Colonic mucosa (tissue), 4 donors: Measurements from ENCODE around the gene PRSS37. TPM values are rescaled to one million over a fixed set of nuclear protein-coding genes. Genes with fewer than 3 reads are reported as not detected.
"Not testable (repeated sequence)": the region's sequence is repeated elsewhere in the genome, so short reads cannot be mapped to it uniquely, and the experiment has no call there.

Experiments used
- DNase-seq: peaks from one replicate; pipeline ENCODE4 v3.0.0-alpha.2; 2020
- H3K27ac ChIP-seq: fragments of 200-600 bp; one replicate; pipeline ENCODE4 v1.8.0; 2021
- H3K27me3 ChIP-seq: fragments of 200-600 bp; one replicate; pipeline ENCODE4 v1.8.0; 2021
- H3K36me3 ChIP-seq: fragments of 200-600 bp; one replicate; pipeline ENCODE4 v1.8.0; 2021
- H3K4me1 ChIP-seq: fragments of 200-600 bp; one replicate; pipeline ENCODE4 v1.8.0; 2021; ENCODE audit warnings: mild to moderate bottlenecking
- H3K4me3 ChIP-seq: fragments of 200-600 bp; one replicate; pipeline ENCODE4 v1.8.0; 2021
- H3K9ac ChIP-seq, 2 donors: one replicate each; pipeline ENCODE4 v1.7.0; 2013; ENCODE audit warnings: control low read depth in 2 of 2, low read depth in 2 of 2, low read length in 2 of 2
- H3K9me3 ChIP-seq: fragments of 200-600 bp; one replicate; pipeline ENCODE4 v1.8.0; 2021
- intact Hi-C: fragments of 100-400 bp; cut with DNase I; formaldehyde crosslinking; loops from one replicate; pipeline ENCODE4 v1.14.1; 2022
- total RNA-seq, 2 donors: library from RNA; stranded (reverse); fragmentation: NEBNext Ultra II Directional in 1 of 2; extraction: Animal tissue kit (Norgen Biotek cat#: 25700) in 1 of 2; gene quantifications; one replicate each; pipeline ENCODE4 v1.2.1, GENCODE V29; 2021
- TF ChIP-seq, protein P1 (sequence below): fragments of 200-600 bp; IDR thresholded peaks from one replicate; pipeline ENCODE4 v1.8.0; 2022; ENCODE audit warnings: antibody characterized with exemption, mild to moderate bottlenecking
- donor health status: healthy.
- donor health status: DM: no; HTN: no; CAD: no.
- donor health status: DM: no; HTN: no; CAD: no.

PRSS37 gene
- total RNA-seq, 2 donors from 2014 or later: not detected

DNA sequence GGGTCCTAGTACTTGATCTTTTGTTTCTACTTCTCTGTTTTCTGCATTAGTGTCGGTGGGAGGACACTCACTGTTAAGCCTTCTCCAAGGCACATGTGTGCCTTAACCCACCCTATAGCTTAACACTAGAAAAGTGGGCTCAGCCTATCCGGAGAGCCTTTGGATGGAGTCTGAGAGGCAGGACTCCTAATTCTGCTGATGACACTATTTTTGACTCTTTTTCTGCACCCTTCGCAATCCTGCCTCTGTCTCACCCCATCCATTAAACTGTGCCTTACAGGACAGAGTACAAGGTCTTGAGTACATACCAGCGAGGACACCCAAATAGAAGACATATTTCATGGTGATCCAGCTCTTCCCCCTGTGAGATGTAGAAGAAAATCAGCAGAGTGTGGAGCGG lies 577 bp downstream of the PRSS37 start:
- TF ChIP-seq, protein P1, sequence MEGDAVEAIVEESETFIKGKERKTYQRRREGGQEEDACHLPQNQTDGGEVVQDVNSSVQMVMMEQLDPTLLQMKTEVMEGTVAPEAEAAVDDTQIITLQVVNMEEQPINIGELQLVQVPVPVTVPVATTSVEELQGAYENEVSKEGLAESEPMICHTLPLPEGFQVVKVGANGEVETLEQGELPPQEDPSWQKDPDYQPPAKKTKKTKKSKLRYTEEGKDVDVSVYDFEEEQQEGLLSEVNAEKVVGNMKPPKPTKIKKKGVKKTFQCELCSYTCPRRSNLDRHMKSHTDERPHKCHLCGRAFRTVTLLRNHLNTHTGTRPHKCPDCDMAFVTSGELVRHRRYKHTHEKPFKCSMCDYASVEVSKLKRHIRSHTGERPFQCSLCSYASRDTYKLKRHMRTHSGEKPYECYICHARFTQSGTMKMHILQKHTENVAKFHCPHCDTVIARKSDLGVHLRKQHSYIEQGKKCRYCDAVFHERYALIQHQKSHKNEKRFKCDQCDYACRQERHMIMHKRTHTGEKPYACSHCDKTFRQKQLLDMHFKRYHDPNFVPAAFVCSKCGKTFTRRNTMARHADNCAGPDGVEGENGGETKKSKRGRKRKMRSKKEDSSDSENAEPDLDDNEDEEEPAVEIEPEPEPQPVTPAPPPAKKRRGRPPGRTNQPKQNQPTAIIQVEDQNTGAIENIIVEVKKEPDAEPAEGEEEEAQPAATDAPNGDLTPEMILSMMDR: no peak
- DNase-seq: no peak
- H3K9ac ChIP-seq: no peak overlapping the region
- H3K9me3 ChIP-seq: no peaks in the 10 kb centered on the region
- H3K36me3 ChIP-seq: no peaks in the 10 kb centered on the region
- H3K27ac ChIP-seq: no peak overlapping the region
- intact Hi-C loops: no loop called here
- no peaks in the 10 kb centered on the region for H3K27me3 ChIP-seq
- no peaks in the 10 kb centered on the region for H3K4me1 ChIP-seq
- H3K4me3 ChIP-seq: no peak overlapping the region

DNA sequence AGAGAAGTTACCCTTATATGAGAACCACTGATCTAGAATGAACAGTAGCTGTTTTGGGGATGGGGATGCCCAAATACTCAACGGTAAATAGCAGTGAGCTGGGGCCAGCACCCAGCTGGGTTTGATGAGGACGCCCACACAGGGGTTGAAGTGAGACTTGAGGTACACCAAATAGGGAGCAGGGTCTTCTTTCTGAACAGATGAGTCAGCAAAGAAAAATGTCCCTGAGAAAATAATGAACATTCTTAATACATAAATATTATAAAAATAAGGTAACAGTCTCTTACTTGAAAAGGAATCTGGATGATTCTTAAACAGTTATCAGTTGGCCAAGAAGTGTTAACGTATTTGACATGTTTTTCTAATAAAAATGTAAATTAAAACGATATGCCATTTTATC lies 2.0 kb downstream of the PRSS37 start:
- Histone ChIP-seq H3K9me3 (no peaks in the 10 kb centered on the region), H3K9ac (no peak overlapping the region), H3K4me3 (no peak overlapping the region), H3K4me1 (no peaks in the 10 kb centered on the region), H3K27me3 (no peaks in the 10 kb centered on the region), H3K36me3 (no peaks in the 10 kb centered on the region), H3K27ac (no peak overlapping the region)
- intact Hi-C loops: no loop called here
- no peak for DNase-seq
- TF ChIP-seq, protein P1: no peak

DNA sequence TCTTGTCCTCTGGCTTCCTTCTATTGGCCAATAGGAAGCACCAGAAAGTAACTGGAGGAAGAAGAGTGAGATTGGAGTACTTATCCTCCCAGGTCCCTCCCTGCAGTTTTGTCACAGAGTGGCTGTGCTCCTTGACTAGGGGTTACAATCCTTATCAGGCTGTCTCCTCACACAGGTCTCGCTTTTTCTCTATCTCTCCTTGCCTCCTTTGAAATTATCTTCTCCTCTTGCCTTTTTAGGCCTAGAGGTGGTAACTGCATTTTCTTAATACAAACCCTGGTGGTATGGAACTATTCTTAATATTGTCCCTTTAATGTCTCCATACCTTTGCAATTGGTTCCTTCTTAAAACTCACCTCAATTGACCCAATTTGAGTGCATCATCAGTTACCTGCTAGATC lies 2.7 kb downstream of the PRSS37 start:
- H3K27me3 ChIP-seq: no peaks in the 10 kb centered on the region
- H3K36me3 ChIP-seq: no peaks in the 10 kb centered on the region
- no peaks in the 10 kb centered on the region for H3K9me3 ChIP-seq
- no peak for DNase-seq
- no peaks in the 10 kb centered on the region for H3K4me1 ChIP-seq
- TF ChIP-seq, protein P1: no peak
- H3K27ac ChIP-seq: no peak overlapping the region
- H3K4me3 ChIP-seq: no peak overlapping the region
- H3K9ac ChIP-seq: no peak overlapping the region
- intact Hi-C loops: no loop called here

DNA sequence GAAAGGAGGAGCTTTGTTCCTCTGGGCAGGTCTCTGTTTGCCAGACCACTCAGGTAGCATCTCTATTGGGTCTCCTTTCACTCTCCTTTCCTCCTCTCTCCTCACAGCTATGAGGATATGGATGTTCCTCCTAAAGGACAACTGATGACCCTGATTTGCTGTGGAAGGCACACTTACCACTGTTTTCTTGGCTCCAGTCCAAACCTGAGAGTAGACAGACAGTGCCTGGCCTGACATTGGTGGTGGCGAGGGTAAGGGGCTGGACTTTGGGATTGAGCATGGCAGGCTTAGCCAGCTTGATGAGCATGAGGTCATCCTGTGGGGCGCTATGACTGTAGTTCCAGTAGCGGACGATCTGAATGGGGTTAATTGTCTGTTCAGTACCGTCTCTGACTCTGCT lies 3.6 kb downstream of the PRSS37 start:
- no peaks in the 10 kb centered on the region for H3K36me3 ChIP-seq
- no peak for DNase-seq
- intact Hi-C loops: no loop called here
- TF ChIP-seq, protein P1: no peak
- H3K27me3 ChIP-seq: no peaks in the 10 kb centered on the region
- H3K4me3 ChIP-seq: no peak overlapping the region
- no peaks in the 10 kb centered on the region for H3K9me3 ChIP-seq
- H3K4me1 ChIP-seq: no peaks in the 10 kb centered on the region
- no peak overlapping the region for H3K9ac ChIP-seq
- no peak overlapping the region for H3K27ac ChIP-seq

DNA sequence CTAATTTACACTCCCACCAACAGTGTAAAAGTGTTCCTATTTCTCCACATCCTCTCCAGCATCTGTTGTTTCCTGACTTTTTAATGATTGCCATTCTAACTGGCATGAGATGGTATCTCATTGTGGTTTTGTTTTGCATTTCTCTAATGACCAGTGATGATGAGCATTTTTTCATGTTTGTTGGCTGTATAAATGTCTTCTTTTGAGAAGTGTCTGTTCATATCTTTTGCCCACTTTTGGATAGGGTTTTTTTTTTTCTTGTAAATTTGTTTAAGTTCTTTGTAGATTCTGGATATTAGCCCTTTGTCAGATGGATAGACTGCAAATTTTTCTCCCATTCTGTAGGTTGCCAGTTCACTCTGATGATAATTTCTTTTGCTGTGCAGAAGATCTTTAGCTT lies 18.9 kb downstream of the PRSS37 start:
- H3K27ac ChIP-seq, DNase-seq, H3K27me3 ChIP-seq, H3K9me3 ChIP-seq, H3K4me1 ChIP-seq, intact Hi-C loops, H3K4me3 ChIP-seq, H3K9ac ChIP-seq, H3K36me3 ChIP-seq: not testable (repeated sequence)

DNA sequence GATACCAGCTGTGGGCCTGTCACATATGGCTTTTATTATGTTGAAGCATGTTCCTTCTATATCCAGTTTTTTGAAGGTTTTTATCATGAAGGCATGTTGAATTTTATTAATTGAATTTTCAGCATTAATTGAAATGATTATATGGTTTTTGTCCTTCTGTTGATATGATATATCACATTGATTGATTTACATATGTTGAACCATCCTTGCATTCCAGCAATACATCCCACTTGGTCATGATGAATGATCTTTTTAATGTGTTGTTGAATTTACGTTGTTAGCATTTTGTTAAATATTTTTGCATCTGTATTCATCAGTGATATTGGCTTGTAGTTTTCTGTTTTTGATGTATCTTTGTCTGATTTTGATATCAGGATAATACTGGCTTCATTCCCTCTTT lies 21.2 kb downstream of the PRSS37 start:
- Histone ChIP-seq H3K27ac (no peak overlapping the region), H3K36me3 (no peaks in the 10 kb centered on the region), H3K27me3 (no peaks in the 10 kb centered on the region), H3K4me1 (no peaks in the 10 kb centered on the region), H3K4me3 (no peak overlapping the region), H3K9ac (no peak overlapping the region), H3K9me3 (no peaks in the 10 kb centered on the region)
- TF ChIP-seq, protein P1: no peak
- intact Hi-C loops: no loop called here
- DNase-seq: no peak
